Thyroid gland (tissue), 4 donors: ENCODE results near the gene KLHDC8A.

Experiments used
- POLR2A ChIP-seq, 2 donors: fragments of 450-650 bp; IDR thresholded peaks; one replicate each; pipeline ENCODE4 v1.6.1; 2017; ENCODE audit warnings: antibody characterized with exemption in 2 of 2, mild to moderate bottlenecking in 2 of 2, moderate library complexity in 1 of 2
- TF ChIP-seq, protein P1 (sequence below), 6 experiments: fragments of 200-600 bp in 3 of 6; fragments of 450-650 bp in 3 of 6; sonication (generic) in 3 of 6; IDR thresholded peaks; one replicate each; pipeline ENCODE4 v1.5.1; 2016 to 2019; ENCODE audit warnings: antibody characterized with exemption in 6 of 6, mild to moderate bottlenecking in 2 of 6, inconsistent platforms in 1 of 6, moderate library complexity in 1 of 6

DNA sequence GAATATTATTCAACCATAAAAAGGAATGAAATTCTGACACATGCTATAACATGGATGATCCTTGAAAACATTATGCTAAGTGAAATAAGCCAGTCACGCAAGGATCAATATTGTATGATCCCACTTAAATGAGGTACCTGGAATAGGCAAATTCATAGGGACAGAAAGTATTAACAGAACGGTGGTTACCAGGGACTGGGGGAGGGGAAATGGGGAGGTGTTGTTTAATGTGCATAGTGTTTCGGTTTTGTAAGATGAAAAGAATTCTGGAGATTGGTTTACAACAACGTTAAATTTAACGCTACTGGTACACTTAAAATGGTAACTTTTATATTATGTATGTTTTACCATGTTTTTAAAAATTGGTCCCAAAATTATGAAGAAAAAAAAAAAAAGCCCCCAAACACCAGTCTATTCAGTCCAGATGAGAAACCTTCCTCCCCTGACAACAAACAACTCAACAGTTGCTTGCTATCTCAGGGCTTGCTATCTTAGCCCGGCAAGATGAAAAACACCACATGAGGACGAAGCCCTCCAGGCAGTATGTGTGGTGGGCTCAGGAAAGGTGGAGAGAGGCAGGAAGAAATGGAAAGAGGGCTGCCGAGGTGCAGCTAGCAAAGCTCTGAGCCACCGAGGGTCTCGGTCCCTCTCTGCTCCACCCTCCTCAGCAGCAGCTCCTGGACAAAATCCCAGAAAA is 43.7 kb downstream of the KLHDC8A start:
- TF ChIP-seq, protein P1, sequence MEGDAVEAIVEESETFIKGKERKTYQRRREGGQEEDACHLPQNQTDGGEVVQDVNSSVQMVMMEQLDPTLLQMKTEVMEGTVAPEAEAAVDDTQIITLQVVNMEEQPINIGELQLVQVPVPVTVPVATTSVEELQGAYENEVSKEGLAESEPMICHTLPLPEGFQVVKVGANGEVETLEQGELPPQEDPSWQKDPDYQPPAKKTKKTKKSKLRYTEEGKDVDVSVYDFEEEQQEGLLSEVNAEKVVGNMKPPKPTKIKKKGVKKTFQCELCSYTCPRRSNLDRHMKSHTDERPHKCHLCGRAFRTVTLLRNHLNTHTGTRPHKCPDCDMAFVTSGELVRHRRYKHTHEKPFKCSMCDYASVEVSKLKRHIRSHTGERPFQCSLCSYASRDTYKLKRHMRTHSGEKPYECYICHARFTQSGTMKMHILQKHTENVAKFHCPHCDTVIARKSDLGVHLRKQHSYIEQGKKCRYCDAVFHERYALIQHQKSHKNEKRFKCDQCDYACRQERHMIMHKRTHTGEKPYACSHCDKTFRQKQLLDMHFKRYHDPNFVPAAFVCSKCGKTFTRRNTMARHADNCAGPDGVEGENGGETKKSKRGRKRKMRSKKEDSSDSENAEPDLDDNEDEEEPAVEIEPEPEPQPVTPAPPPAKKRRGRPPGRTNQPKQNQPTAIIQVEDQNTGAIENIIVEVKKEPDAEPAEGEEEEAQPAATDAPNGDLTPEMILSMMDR (IDR thresholded peaks at IDR 0.05): no peak
- no peak for TF ChIP-seq POLR2A (IDR thresholded peaks at IDR 0.05)
